HG03135 (cell line): ENCODE data around the gene FAM131A.
"Not testable (repeated sequence)": the region's sequence is repeated elsewhere in the genome, so short reads cannot be mapped to it uniquely, and the experiment has no call there.

Experiments used
- ATAC-seq: cut with Tn5 transposase; IDR thresholded peaks from one replicate; pipeline ENCODE4 v1.9.1; 2021; ENCODE audit warnings: mild to moderate bottlenecking, moderate library complexity; ENCODE audit not compliant: unreplicated experiment

The FAM131A gene

DNA sequence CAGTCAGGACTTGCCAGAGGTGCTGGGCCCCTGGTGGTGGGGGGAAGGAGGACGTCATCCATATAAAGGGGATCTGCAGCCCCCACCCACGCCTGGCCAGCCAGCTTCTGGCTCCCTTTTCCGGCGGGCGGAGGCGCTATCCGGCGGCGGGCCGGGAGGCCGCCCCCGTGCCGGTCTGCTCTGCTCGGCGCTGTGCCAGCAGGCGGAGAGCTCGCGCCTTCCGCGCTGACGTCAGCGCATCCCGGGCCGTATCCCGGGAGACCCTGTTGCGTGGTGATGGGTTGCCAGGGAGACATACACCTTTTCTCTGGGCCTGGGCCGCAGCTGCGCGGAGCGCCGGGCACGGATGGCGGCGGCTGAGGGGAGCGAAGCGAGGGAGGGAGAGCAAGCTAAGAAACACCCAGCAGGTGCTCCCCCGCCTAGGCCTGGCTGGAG is 1.1 kb downstream of the FAM131A start:
- no peak for ATAC-seq

DNA sequence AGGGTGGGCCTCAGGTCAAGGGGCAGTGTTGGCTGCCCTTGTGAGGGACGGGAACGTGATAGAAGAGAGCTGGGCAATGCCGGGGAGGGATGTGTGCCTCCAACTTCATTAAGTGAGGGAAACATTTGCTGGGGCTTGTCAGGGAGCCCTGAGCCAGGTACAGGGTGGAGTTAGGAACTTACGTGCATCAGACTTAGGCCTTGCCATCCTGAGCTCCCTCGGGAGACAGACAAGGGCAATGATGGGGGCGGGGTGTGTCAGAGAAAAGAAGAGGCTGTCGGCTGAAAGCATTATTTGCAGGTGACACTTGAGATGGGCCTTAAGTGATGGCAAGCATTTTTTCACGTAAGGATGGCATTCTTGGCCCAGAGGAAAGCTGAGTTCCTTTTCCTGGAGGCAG is 1.6 kb downstream of the FAM131A start:
- no peak for ATAC-seq

DNA sequence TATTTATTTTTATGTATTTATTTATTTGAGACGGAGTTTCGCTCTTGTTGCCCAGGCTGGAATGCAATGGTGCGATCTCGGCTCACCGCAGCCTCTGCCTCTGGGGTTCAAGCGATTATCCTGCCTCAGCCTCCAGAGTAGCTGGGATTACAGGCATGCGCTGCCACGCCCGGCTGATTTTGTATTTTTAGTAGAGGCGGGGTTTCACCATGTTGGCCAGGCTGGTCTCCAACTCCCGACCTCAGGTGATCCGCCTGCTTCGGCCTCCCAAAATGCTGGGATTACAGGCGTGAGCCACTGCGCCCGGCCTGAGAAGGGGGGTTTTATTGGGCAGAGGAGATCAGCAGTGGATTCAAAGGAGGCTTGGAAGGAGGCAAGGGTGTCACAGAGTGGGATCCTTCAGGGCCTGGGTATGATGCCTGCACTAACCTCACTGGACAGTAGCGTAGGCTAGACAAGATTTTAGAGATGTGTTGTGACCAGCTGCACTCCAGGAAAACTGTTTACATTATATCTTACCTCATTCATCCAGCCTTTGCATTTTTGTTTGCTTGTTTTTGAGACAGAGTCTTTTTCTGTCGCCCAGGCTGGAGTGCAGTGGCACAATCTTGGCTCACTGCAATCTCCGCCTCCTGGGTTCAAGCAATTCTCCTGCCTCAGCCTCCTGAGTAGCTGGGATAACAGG is 2.2 kb downstream of the FAM131A start:
- ATAC-seq: not testable (repeated sequence)

DNA sequence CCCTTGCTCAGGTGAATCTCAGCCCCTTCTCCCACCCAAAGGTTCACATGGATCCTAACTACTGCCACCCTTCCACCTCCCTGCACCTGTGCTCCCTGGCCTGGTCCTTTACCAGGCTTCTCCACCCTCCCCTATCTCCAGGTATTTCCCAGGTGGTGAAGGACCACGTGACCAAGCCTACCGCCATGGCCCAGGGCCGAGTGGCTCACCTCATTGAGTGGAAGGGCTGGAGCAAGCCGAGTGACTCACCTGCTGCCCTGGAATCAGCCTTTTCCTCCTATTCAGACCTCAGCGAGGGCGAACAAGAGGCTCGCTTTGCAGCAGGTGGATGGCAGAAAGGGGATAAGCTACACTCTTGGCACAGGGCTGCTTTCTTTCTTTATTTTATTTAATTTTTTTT is 4.5 kb downstream of the FAM131A start:
- no peak for ATAC-seq

DNA sequence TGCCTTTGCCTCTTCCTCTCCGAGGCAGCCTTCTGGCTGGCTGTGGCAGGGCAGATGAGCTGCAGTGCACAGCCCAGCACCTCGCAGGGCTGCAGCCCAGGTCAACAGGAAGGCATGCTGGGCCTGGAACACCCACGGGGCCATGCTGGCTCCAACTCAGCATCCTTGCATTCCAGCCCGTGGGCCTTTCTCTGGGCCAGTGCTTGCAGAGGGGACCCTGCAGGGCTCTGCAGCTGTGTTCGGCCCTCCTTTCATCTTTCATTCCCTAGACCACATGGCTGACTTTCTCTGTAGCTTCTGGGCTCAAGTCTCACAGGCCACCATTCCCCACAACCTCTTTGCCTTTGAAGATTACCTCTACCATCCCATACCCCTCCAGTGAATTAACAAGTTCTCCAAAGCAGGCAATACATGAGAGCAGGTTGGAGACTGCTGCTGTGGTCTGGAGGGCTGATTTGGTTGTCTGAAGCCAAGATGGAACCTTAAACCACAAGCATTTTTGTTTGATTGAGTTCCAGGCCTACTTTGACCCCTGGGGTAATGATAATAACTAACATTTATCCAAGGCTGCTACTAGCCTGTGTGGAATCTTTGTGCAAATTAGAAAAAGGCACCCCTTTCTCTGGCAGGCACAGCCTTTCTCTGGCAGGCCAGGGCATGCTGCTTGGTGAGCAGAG is 5.9 kb downstream of the FAM131A start:
- ATAC-seq: no peak

DNA sequence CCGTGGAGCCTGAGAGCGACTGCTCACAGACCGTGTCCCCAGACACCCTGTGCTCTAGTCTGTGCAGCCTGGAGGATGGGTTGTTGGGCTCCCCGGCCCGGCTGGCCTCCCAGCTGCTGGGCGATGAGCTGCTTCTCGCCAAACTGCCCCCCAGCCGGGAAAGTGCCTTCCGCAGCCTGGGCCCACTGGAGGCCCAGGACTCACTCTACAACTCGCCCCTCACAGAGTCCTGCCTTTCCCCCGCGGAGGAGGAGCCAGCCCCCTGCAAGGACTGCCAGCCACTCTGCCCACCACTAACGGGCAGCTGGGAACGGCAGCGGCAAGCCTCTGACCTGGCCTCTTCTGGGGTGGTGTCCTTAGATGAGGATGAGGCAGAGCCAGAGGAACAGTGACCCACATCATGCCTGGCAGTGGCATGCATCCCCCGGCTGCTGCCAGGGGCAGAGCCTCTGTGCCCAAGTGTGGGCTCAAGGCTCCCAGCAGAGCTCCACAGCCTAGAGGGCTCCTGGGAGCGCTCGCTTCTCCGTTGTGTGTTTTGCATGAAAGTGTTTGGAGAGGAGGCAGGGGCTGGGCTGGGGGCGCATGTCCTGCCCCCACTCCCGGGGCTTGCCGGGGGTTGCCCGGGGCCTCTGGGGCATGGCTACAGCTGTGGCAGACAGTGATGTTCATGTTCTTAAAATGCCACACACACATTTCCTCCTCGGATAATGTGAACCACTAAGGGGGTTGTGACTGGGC is 7.3 kb downstream of the FAM131A start:
- no peak for ATAC-seq

DNA sequence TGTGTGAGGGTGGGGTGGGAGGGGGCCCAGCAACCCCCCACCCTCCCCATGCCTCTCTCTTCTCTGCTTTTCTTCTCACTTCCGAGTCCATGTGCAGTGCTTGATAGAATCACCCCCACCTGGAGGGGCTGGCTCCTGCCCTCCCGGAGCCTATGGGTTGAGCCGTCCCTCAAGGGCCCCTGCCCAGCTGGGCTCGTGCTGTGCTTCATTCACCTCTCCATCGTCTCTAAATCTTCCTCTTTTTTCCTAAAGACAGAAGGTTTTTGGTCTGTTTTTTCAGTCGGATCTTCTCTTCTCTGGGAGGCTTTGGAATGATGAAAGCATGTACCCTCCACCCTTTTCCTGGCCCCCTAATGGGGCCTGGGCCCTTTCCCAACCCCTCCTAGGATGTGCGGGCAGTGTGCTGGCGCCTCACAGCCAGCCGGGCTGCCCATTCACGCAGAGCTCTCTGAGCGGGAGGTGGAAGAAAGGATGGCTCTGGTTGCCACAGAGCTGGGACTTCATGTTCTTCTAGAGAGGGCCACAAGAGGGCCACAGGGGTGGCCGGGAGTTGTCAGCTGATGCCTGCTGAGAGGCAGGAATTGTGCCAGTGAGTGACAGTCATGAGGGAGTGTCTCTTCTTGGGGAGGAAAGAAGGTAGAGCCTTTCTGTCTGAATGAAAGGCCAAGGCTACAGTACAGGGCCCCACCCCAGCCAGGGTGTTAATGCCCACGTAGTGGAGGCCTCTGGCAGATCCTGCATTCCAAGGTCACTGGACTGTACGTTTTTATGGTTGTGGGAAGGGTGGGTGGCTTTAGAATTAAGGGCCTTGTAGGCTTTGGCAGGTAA is 8.1 kb downstream of the FAM131A start:
- peak; percentile 68 for ATAC-seq

DNA sequence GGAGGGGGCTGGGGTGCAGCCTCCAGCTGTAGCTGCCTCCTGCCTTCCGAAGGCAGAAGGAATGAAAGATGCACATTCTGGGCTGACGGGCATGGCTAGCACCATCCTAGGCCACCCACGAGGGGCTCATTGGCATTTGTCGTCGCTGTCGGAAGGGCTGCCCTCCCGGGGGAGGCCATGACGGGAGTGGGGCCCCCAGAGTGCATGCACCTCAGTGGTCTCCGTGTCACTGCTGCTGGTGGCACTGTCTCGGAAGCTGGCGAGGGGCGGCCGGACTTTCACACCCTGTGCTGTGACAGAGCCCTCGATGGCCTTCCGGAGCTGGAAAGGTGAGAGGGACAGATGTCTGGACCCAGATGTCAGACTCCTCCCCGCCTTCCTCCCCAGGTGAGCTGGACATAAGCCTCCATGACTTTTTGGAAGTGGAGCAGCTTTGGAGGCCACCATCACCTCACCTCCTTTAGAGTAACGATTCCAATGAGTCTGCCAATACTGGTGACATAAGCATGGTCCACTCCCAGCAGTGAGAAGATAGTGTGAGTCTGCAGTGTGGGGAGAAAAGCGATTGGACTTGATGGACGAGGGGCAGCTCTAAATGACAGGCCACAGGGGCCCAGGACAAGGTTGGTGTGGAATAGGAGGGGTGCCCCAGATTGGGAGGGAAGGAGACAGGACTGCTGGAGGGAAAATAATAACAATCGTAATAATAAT is 9.2 kb downstream of the FAM131A start:
- ATAC-seq: no peak

DNA sequence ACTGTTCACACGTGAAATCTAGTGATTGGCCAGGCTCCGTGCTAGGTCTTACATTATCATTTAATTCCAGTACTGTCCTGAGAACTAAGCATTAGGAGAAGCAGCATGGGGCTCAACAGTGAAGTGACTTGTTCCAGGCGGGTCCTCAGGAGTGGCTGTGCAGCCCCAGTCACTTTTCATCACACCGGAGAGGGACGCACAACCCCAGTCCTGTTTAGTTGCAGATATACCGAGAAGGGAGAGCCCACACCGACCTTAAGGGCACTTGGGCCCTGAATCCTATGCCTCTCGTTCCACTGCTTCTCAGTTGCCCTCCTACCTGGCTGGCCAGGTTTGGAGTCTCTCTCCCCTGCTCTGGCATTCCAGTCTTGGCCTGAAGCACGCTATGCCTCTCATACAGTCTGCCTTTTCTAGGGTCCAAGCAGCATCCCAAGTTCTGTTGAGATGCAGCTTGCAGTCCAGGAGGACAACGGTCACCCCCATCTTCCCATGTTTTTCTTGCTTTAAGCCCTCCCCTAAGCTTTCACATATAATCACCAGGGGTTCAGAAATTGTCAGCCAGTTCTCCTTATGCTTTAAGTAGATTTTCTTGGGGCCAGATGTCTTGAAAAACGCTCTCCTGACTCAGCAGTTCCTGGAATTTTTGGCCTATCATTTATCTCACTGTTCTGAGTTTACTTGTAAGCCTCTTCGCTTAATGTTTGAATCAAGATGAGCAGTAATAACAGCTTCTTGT is 10.1 kb downstream of the FAM131A start:
- ATAC-seq: no peak

DNA sequence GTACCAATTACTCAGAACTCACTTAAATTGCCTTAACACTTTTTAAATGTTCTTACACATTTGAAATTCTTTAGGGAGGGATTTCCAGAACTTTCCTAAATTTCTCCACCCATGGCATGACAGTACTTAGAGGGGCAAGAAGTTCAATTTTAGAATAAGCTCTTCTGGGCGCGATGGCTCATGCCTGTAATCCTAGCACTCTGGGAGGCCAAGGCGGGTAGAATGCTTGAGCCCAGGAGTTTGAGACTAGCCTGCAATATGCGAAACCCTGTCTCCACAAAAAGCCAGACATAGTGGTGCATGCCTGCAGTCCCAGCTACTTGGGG is 10.6 kb downstream of the FAM131A start:
- ATAC-seq: no peak

DNA sequence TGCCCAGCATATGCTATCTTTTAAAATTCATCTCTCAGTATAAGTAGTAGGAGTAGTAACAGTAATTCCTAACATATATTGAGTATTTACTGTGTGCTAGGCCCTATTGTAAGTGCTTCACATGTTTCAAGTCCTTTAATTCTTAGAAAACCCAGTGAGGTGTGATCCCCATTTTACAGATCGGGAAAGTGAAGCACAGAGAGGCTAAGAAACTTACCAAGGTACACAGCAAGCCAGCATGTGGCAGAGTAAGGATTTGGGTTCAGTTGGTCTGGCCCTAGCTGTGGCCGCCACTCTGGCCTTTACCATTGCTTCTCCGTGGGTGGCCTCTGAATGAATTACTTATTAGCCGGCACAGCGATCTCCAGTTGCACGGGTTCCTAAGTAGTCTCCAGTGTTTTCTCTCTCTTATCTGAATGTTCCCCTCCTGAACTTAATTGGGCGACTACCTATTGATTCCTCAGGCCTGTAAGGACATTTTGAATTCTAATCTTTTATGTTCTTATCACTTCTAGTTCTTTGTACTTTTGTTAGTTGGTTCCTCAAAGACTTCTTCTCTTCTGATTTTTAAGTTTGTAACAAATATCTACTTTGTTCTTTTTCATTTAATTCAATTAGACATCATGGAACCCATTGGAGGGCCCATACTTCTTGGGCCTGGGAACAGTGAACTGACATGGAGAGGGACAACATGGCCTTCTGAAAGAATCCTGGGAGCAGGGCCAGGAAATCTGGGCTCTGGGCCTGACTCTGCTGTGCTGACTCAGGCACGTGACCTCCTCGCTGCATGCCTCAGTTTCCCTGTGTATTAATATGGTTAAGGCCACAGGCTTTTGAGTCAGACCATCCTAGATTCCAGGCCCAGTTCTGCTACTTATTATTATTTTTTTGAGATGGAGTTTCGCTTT is 12.4 kb downstream of the FAM131A start:
- ATAC-seq: no peak

DNA sequence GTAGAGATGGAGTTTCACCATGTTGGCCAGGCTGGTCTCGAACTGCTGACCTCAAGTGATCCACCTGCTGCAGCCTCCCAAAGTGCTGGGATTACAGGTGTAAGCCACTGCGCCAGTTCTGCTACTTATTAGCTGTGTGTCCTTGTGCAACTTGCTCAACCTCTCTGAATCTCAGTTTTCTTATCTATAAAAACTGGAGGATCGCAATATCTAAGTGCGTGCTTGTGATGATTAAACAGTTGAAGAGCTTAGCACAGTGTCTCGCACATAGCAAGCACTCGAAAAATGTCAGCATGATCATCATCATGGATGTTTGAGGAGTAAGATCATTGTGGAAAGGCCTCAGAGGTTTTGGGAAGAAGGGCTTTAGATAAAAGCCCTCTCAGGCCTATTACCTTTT is 13.2 kb downstream of the FAM131A start:
- ATAC-seq: no peak

DNA sequence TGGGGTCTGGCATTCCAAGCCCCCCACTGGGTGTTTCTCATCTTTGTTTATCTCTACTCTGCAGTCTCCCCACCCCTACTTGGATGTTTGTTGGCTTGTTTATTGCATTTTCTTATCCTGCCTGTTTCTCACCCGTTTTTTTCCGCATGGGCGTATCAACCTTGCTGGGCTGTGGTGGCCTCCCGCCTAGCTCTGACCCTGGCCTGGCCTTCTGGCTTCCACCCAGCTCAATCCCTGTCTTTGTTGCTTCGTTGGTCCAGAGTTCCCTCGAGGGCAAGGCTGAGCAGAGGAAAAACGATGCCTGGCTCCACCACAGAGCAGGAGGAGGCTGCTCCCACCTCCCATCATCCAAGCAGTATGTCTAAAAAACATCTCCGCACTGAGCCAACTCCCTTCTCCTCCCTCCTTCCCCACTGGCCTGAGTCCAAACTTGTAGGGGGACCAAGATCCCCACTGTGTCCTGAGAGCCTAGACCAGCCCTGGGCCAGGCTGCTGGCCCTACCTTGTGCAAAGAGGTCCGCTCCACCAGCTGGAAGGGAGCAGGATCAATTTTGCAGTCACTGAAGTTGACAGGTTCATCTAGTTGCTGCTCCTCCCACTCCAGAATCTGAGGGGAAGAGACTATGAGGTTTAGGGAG is 14.2 kb downstream of the FAM131A start:
- ATAC-seq: no peak

DNA sequence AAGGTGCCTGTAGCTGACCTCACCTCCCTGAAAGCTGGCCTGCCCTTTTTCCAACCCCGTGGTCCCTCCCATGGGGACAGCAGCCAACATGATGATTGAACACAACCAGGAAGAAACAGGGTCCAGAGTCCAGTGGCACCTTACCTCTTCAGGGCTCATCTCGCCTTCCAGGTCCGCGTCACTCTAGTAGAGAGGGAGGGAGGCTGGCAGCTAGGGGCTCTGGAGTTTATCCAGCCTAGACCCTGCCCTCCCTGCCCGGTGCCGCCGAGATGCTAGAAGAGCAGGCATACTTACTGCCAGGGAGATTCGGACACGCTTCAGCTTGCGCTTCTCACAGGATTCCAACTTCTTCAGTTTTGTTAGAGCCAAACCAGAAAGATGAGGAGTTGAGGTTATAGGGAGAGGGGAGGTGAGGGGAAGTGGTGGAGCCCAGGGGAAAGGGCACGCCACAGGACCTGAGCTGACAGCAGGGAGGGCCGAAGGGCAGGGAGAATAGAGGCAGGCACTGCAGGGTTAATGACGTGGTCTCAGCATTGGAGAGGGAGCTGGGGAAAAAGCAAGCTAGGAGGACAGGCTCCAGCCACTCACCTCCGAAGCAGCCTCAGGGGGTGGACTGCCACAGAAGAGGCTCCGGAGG is 14.9 kb downstream of the FAM131A start:
- no peak for ATAC-seq

DNA sequence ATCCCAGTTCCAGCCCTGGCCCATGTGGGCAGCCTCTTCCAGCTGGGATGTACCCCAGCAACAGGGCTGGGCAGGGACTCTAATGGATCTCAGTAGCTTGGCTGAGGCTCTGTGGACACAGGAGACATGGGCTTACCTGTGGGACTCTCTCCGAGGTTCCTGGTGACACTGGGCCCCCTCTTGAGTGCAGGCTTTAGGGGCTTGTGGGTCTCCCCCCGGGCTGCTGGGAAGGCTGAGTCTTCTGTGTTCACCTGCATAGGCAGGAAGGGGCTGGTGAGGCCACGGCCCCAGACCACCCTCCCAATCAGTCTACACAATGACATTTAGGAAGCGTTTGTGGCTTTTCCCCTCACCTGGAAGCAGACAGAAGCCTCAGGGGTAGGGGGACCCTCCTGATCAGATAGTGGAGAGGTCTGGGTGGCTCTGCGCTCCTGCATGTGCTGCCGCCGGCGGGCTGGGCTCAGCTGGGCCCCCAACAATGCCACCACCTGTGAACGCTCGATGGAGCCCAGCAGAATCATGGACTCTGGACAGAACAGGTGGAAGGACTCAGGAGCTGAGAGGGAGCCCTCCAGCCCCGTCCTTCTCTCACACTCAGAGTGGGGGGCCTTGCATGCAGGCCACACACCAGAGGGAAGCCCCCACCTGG is 15.6 kb downstream of the FAM131A start:
- no peak for ATAC-seq

DNA sequence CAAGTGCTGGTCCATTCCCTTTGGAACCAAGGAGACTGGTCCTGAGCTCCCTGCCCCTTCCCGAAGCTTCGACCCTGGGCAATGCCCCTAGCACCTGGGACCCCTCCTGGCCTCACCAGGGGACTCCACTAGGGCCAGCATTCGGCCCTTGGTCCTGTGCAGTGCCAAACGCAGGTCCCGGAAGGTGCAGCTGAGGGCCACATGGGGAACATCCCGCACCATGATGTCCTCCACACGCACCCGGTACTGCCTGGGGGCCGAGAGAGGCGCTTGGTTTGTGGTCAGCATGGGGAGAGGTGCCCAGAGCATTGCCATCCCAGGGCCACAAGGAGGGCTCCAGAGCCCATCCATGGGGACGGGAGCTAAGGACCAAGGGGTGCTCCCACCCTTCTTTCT is 16.1 kb downstream of the FAM131A start:
- ATAC-seq: no peak

DNA sequence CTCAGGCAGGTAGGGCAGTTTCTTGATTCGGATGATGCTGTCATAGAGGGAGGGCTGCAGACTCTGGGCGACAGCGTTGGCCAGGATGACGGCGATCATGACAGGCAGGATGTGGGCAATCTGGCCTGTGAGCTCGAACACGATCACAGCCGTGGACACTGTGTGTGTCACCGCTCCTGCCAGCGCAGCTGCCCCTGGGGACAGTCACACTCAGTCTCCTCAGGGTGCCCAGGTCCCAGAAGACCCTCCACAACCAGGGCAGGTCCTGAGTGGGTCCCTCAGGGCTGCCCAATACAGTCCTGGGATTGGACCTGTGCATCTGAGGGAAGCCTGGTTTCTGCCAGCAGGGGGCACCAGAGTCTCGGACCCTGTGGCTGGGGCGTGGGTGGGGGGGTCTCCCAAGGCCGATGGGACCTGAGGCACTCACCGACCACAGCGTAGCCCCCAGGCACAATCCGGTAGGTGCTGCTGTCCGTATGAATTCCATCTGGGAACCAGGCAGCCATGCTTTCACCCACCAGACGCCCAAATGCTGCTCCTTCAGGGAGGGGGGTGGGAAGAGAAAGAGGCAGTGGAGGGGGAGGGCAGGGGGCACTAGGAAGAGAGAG is 16.8 kb downstream of the FAM131A start:
- no peak for ATAC-seq
